Measurements from ENCODE around the gene SGSH. TPM values are rescaled to one million over a fixed set of nuclear protein-coding genes. Genes with fewer than 3 reads are reported as not detected.
A peak's percentile ranks its signal among the peaks of the same experiment; 100 is the strongest.

The SGSH gene
- 10 to 100 TPM; 21.4 to 40.3 (median 25.5) TPM for total RNA-seq
- 10 to 100 TPM; 52.9 to 65.2 TPM for polyA plus RNA-seq

- Histone ChIP-seq H3K4me1 (peaks cover 0 to 2% (median 0%) of the 10 kb centered on the region in 3 donors), H3K27ac (peak within 1 kb of the TSS; percentile 67 to 76 (median 71)), H3K36me3 (no peaks in the 10 kb centered on the region), H3K27me3 (no peaks in the 10 kb centered on the region), H3K4me3 (peak within 1 kb of the TSS; percentile 58 to 98 (median 70)), H3K9me3 (no peaks in the 10 kb centered on the region)
- FAIRE-seq, result no peak
- peak; percentile 90 to 96 (median 94) for ATAC-seq
- 0 to 1% methylated on average over 42 to 77 of the region's 77 CpGs for WGBS, 2 donors
- no peak for TF ChIP-seq CTCF (IDR thresholded peaks at IDR 0.05)
- intact Hi-C loops (cut with DNase I), result no loop called here
- peak; percentile 75 to 93 (median 84) for DNase-seq
Observed at GRCh38 chr17:80220054-80220735, at the start of gene SGSH, which contains the start of gene SLC26A11. Gene SGSH (minus strand): TSS chr17:80220333. CDS start chr17:80220313, 20 bp downstream. Gene SLC26A11 (plus strand): TSS chr17:80220427. CDS start chr17:80221561, 1,134 bp downstream.

- no peaks in the 10 kb centered on the region for H3K27me3 ChIP-seq
- FAIRE-seq, result no peak
- H3K4me3 ChIP-seq, result no peak overlapping the region
- no peaks in the 10 kb centered on the region for H3K36me3 ChIP-seq
- WGBS, 2 donors, result 59 to 71% methylated on average over 2 of the region's 2 CpGs
- ATAC-seq, result no peak
- no peak for DNase-seq
- no peaks in the 10 kb centered on the region for H3K9me3 ChIP-seq
- H3K4me1 ChIP-seq, result no peaks in the 10 kb centered on the region
- no peak for TF ChIP-seq CTCF (IDR thresholded peaks at IDR 0.05)
- H3K27ac ChIP-seq, result no peak overlapping the region
- intact Hi-C loops (cut with DNase I), result no loop called here
Observed at GRCh38 chr17:80269405-80269807, 49.3 kb upstream of the SGSH start.

GRCh38 chr17:80268427-80268826, 48.3 kb upstream of the SGSH start:
- no peaks in the 10 kb centered on the region for H3K36me3 ChIP-seq
- ATAC-seq (no peak), FAIRE-seq (no peak), DNase-seq (no peak)
- H3K27me3 ChIP-seq, result no peaks in the 10 kb centered on the region
- no peak for TF ChIP-seq CTCF (IDR thresholded peaks at IDR 0.05)
- H3K4me3 ChIP-seq, result no peak overlapping the region
- no peak overlapping the region for H3K27ac ChIP-seq
- H3K9me3 ChIP-seq, result no peaks in the 10 kb centered on the region
- peaks cover 0 to 2% (median 0%) of the 10 kb centered on the region in 3 donors for H3K4me1 ChIP-seq
- intact Hi-C loops (cut with DNase I), result no loop called here
- 82 to 92% methylated on average over 4 of the region's 4 CpGs for WGBS, 2 donors

- ATAC-seq, result no peak
- peaks cover 0 to 10% (median 7%) of the 10 kb centered on the region in 3 donors for H3K4me1 ChIP-seq
- H3K27ac ChIP-seq, result no peak overlapping the region
- DNase-seq, result no peak
- no peaks in the 10 kb centered on the region for H3K27me3 ChIP-seq
- WGBS, 2 donors, result 98% methylated on average over 6 of the region's 6 CpGs
- intact Hi-C loops (cut with DNase I), result no loop called here
- no peak for TF ChIP-seq CTCF (IDR thresholded peaks at IDR 0.05)
- no peak overlapping the region for H3K4me3 ChIP-seq
- FAIRE-seq, result no peak
- no peaks in the 10 kb centered on the region for H3K36me3 ChIP-seq
- no peaks in the 10 kb centered on the region for H3K9me3 ChIP-seq
Observed at GRCh38 chr17:80267391-80267790, 47.3 kb upstream of the SGSH start.

Data from pancreas (tissue), 10 donors.